ENCODE data around the gene EXOSC3. TPM values are rescaled to one million over a fixed set of nuclear protein-coding genes. Genes with fewer than 3 reads are reported as not detected.
A peak's percentile ranks its signal among the peaks of the same experiment; 100 is the strongest.
"Not testable (repeated sequence)": the region's sequence is repeated elsewhere in the genome, so short reads cannot be mapped to it uniquely, and the experiment has no call there.

Gene EXOSC3
- 34.1 TPM for polyA plus RNA-seq (2013, experiment 1 of 2; ENCODE audit: insufficient read length)
- polyA plus RNA-seq (2013, experiment 2 of 2; ENCODE audit: insufficient read length): 22.6 TPM

- peak; percentile 93 for DNase-seq
Measured at GRCh38 chr9:37784616-37785483, at the start of gene EXOSC3. Gene EXOSC3 (minus strand): TSS chr9:37785064. CDS start chr9:37785044, 20 bp downstream.

- DNase-seq: no peak
Measured at GRCh38 chr9:37827483-37828165, 42.8 kb upstream of the EXOSC3 start.

- DNase-seq: not testable (repeated sequence)
Measured at GRCh38 chr9:37825174-37825573, 40.3 kb upstream of the EXOSC3 start.

- no peak for DNase-seq
Measured at GRCh38 chr9:37820142-37820541, 35.3 kb upstream of the EXOSC3 start.

- no peak for DNase-seq
Measured at GRCh38 chr9:37818849-37819248, 34.0 kb upstream of the EXOSC3 start.

GRCh38 chr9:37812773-37813379 is 28.0 kb upstream of the EXOSC3 start:
- DNase-seq: no peak

GRCh38 chr9:37811906-37812476 is 27.1 kb upstream of the EXOSC3 start:
- no peak for DNase-seq

- DNase-seq: not testable (repeated sequence)
Measured at GRCh38 chr9:37809676-37810075, 24.8 kb upstream of the EXOSC3 start.

- DNase-seq: no peak
Measured at GRCh38 chr9:37806271-37806670, 21.4 kb upstream of the EXOSC3 start.

GRCh38 chr9:37801959-37802711 is 17.3 kb upstream of the EXOSC3 start:
- DNase-seq: no peak

GRCh38 chr9:37801287-37801850 is 16.5 kb upstream of the EXOSC3 start:
- peak; percentile 27 for DNase-seq

GRCh38 chr9:37800631-37801286 is 15.9 kb upstream of the EXOSC3 start, which contains the start of gene DCAF10:
Gene DCAF10 (plus strand): TSS chr9:37800797. CDS start chr9:37800867, 70 bp downstream.
- DNase-seq: peak; percentile 82

- no peak for DNase-seq
Measured at GRCh38 chr9:37798677-37799076, 13.8 kb upstream of the EXOSC3 start.

- no peak for DNase-seq
Measured at GRCh38 chr9:37796232-37796631, 11.4 kb upstream of the EXOSC3 start.

- no peak for DNase-seq
Measured at GRCh38 chr9:37792122-37792521, 7.3 kb upstream of the EXOSC3 start.

- no peak for DNase-seq
Measured at GRCh38 chr9:37790096-37790495, 5.2 kb upstream of the EXOSC3 start.

- DNase-seq: no peak
Measured at GRCh38 chr9:37788332-37788731, 3.5 kb upstream of the EXOSC3 start.

GRCh38 chr9:37787059-37787458 is 2.2 kb upstream of the EXOSC3 start:
- no peak for DNase-seq

- no peak for DNase-seq
Measured at GRCh38 chr9:37784291-37784615, 611 bp downstream of the EXOSC3 start.

- no peak for DNase-seq
Measured at GRCh38 chr9:37778534-37778933, 6.3 kb downstream of the EXOSC3 start.

GRCh38 chr9:37776328-37776727 is 8.5 kb downstream of the EXOSC3 start:
- peak; percentile 26 for DNase-seq

All from fibroblast of skin of back (primary cell).